OCI-LY7 (cell line): ENCODE results near the gene LRP8. TPM values are rescaled to one million over a fixed set of nuclear protein-coding genes. Genes with fewer than 3 reads are reported as not detected.

Experiments used
- BruUV-seq: library from RNA; stranded (reverse); fragments of 400-500 nt; replicated peaks from 2 replicates; lab custom pipeline; 2021; lab: Mats Ljungman, UMichigan
- CTCF ChIA-PET: fragments of 300-600 bp; sonication (Branson Sonifier 250); formaldehyde crosslinking; loops from one replicate; lab custom pipeline; 2022; ENCODE audit warnings: antibody characterized with exemption; ENCODE audit not compliant: unreplicated experiment; lab: Charles Lee
- POLR2A ChIA-PET: fragments of 300-600 bp; sonication (Branson Sonifier 250); formaldehyde crosslinking; loops from one replicate; lab custom pipeline; 2022; ENCODE audit warnings: antibody characterized with exemption; lab: Charles Lee
- DNase-seq: peaks from one replicate; pipeline ENCODE4 v3.0.0-alpha.2; 2015; ENCODE audit warnings: low spot score
- H2AFZ ChIP-seq: fragments of 200-600 bp; sonication (generic), shearing (Covaris generic); 2 replicates; pipeline ENCODE4 v1.6.1; 2014; ENCODE audit warnings: mild to moderate bottlenecking, antibody characterized with exemption, low read length, moderate library complexity
- H3K27ac ChIP-seq: fragments of 200-600 bp; sonication (generic); 2 replicates; pipeline ENCODE4 v1.5.1; 2014; ENCODE audit warnings: mixed run types, low read depth, mild to moderate bottlenecking, moderate library complexity, low read length, inconsistent platforms; ENCODE audit not compliant: poor library complexity, severe bottlenecking
- H3K36me3 ChIP-seq: fragments of 200-600 bp; sonication (generic); 2 replicates; pipeline ENCODE4 v1.6.1; 2014; ENCODE audit warnings: mild to moderate bottlenecking, antibody characterized with exemption, low read length, moderate library complexity, mixed read lengths; ENCODE audit not compliant: insufficient read depth
- H3K4me1 ChIP-seq: fragments of 200-600 bp; sonication (generic); 2 replicates; pipeline ENCODE4 v1.5.1; 2014; ENCODE audit warnings: mild to moderate bottlenecking, low read length; ENCODE audit not compliant: insufficient read depth, poor library complexity, severe bottlenecking
- H3K4me2 ChIP-seq: fragments of 200-600 bp; sonication (generic); 2 replicates; pipeline ENCODE4 v1.6.1; 2014; ENCODE audit warnings: mild to moderate bottlenecking, low read length
- H3K4me3 ChIP-seq: fragments of 200-600 bp; sonication (generic); 2 replicates; pipeline ENCODE4 v1.5.1; 2014; ENCODE audit warnings: mild to moderate bottlenecking, low read depth, low read length; ENCODE audit not compliant: poor library complexity, severe bottlenecking
- H3K79me2 ChIP-seq: fragments of 200-600 bp; sonication (generic); 2 replicates; pipeline ENCODE4 v1.6.1; 2016; ENCODE audit warnings: low read depth, mild to moderate bottlenecking, low read length, moderate library complexity, mixed read lengths; ENCODE audit not compliant: insufficient read depth
- H3K9me2 ChIP-seq: fragments of 200-600 bp; sonication (generic); 2 replicates; pipeline ENCODE4 v1.6.1; 2016; ENCODE audit warnings: mild to moderate bottlenecking, low read length, mixed read lengths; ENCODE audit not compliant: insufficient read depth
- H3K9me3 ChIP-seq: fragments of 200-600 bp; sonication (generic); 2 replicates; pipeline ENCODE4 v1.6.1; 2014; ENCODE audit warnings: mild to moderate bottlenecking, mixed run types, low read length, mixed read lengths
- H4K20me1 ChIP-seq: fragments of 200-600 bp; sonication (generic); 2 replicates; pipeline ENCODE4 v1.6.1; 2014; ENCODE audit warnings: mild to moderate bottlenecking, antibody characterized with exemption, low read length, moderate library complexity, mixed read lengths; ENCODE audit not compliant: insufficient read depth
- EZH2phosphoT487 ChIP-seq: fragments of 200-600 bp; sonication (generic); IDR thresholded peaks from 2 replicates; pipeline ENCODE4 v1.6.1; 2018; ENCODE audit warnings: low read depth, borderline replicate concordance, mild to moderate bottlenecking, mixed run types, antibody characterized with exemption, low read length, moderate library complexity, mixed read lengths
- intact Hi-C: fragments of 100-400 bp; cut with micrococcal nuclease; formaldehyde crosslinking; loops from one replicate; pipeline ENCODE4 v1.10.0; 2022; ENCODE audit not compliant: unreplicated experiment
- total RNA-seq, 2 experiments: library from RNA; depleted of rRNA in 1 of 2; stranded (reverse); fragments of >200 nt in 1 of 2; shearing (Covaris generic) in 1 of 2; gene quantifications; 2 replicates each; pipeline ENCODE4 v1.2.3, GENCODE V29; 2014 to 2022
- TF ChIP-seq, protein P1 (sequence below): fragments of 200-600 bp; sonication (generic); conservative IDR thresholded peaks from 2 replicates; pipeline ENCODE4 v1.5.1; 2014; ENCODE audit warnings: mild to moderate bottlenecking, antibody characterized with exemption, low read length, moderate library complexity, mixed read lengths

Gene LRP8
- total RNA-seq, 2 experiments from 2014 or later = 65.6 to 70.0 TPM

DNA sequence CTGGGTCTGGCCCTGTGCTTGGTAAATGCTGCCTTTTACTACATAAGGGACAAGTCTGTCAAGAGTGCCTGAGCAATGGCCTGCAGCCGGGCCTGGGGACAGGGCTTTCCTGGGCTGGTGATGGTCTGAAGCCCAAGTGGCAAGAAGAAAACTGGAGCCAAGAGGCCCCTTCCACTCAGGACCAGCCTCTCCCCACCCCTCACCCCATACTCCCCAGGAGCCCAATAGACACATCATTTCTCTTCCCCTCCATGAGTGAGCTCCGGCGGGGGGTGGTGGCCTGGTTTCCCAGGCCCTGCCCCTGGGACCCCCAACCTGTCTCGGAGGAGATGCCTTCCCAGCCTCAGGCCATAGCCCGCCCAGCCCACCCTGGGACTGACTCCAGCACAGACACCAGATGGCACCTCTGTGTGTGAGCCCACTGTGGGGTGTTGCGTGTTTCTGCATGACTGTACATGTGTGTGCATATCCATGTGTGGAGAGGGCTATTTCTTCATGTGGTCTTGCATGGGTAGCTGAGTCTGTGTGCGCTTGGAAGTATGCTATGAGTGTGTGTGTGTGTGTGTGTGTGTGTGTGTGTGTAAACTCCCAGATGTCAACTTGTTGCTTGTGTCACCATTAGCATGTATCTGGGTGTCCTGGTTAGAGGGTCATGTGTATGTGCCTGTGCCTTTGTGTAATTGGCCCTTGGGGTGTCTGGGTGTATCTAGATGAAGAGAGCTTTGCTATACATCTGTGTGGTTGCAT lies 14.3 kb upstream of the LRP8 start:
- no peak for TF ChIP-seq EZH2phosphoT487
- TF ChIP-seq, protein P1, sequence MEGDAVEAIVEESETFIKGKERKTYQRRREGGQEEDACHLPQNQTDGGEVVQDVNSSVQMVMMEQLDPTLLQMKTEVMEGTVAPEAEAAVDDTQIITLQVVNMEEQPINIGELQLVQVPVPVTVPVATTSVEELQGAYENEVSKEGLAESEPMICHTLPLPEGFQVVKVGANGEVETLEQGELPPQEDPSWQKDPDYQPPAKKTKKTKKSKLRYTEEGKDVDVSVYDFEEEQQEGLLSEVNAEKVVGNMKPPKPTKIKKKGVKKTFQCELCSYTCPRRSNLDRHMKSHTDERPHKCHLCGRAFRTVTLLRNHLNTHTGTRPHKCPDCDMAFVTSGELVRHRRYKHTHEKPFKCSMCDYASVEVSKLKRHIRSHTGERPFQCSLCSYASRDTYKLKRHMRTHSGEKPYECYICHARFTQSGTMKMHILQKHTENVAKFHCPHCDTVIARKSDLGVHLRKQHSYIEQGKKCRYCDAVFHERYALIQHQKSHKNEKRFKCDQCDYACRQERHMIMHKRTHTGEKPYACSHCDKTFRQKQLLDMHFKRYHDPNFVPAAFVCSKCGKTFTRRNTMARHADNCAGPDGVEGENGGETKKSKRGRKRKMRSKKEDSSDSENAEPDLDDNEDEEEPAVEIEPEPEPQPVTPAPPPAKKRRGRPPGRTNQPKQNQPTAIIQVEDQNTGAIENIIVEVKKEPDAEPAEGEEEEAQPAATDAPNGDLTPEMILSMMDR = no peak
- no peaks in the 10 kb centered on the region for H4K20me1 ChIP-seq
- no peaks in the 10 kb centered on the region for H3K9me3 ChIP-seq
- no peaks in the 10 kb centered on the region for H3K36me3 ChIP-seq
- DNase-seq = no peak
- no peaks in the 10 kb centered on the region for H3K79me2 ChIP-seq
- ChIA-PET POLR2A (no interaction called here), CTCF (interaction anchor here (0.6 kb wide), 1 partner anchor 16 kb away, joined by 3 read pairs; no protein-coding TSS in a partner anchor)
- no peak overlapping the region for H3K4me3 ChIP-seq
- H3K27ac ChIP-seq = no peak overlapping the region
- no peaks in the 10 kb centered on the region for H3K4me1 ChIP-seq
- H3K9me2 ChIP-seq = no peaks in the 10 kb centered on the region
- H3K4me2 ChIP-seq = no peak overlapping the region
- H2AFZ ChIP-seq = no peak overlapping the region
- BruUV-seq = no TSS peak
- intact Hi-C loops = no loop called here

DNA sequence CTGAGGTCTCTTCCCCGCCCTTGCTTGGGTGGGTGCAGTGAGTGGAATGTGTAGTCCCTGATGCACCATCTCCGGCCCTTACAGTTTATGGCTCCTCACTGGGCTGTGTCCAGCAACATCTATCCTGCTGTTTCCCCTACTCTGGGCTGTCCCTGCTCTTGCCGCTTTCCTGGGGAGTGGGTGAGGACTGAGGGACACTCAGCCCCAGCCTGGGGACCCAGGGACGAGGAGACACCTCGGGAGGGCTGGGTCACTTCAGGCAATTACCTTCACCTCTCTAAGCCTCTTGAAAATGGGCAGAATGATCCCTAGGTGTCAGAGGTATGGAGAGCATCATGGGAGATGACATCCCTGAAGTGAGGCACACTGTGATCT lies 13.6 kb upstream of the LRP8 start:
- CTCF ChIA-PET = no interaction called here
- TF ChIP-seq, protein P1 = no peak
- TF ChIP-seq EZH2phosphoT487 = no peak
- H3K79me2 ChIP-seq = no peaks in the 10 kb centered on the region
- intact Hi-C loops = no loop called here
- H3K9me3 ChIP-seq = no peaks in the 10 kb centered on the region
- POLR2A ChIA-PET = no interaction called here
- H3K4me3 ChIP-seq = no peak overlapping the region
- H4K20me1 ChIP-seq = no peaks in the 10 kb centered on the region
- no TSS peak for BruUV-seq
- no peak overlapping the region for H2AFZ ChIP-seq
- no peak overlapping the region for H3K4me2 ChIP-seq
- no peak for DNase-seq
- H3K36me3 ChIP-seq = no peaks in the 10 kb centered on the region
- H3K4me1 ChIP-seq = no peaks in the 10 kb centered on the region
- H3K27ac ChIP-seq = no peak overlapping the region
- H3K9me2 ChIP-seq = no peaks in the 10 kb centered on the region

DNA sequence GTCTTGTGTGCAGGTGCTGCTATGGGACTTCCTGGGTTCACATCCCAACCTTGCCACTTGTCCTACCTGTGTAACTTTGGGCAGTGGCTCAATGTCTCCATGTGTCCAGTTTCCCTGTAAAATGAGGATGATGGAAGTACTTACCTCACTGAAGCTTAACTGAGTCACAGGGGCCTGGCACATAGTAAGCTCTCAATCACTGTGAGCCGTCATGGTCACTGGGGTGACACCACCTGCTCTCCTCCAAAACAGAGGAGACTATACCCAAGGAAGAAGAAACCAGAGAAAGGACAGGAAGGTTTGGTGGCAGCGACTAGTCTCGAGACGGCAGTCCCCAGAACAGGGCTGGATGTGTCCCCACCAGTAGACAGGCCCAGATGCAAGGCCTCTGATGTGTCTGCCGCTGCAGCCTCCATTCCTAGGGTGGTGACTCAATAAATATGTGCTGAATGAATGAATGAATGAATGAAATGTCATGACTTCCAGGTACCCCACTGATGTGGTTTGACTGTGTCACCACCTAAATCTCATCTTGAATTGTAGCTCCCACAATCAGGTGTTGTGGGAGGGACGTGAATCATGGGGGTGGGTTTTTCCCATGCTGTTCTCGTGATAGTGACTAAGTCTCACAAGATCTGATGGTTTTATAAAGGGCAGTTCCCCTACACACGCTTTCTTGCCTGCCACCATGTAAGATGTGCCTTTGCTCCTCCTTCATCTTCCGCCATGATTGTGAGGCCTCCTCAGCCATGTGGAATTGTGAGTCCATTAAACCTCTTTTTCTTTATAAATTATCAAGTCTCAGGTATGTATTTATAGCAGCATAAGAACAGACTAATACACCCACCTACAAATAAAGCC lies 13.0 kb upstream of the LRP8 start:
- TF ChIP-seq, protein P1 = no peak
- H4K20me1 ChIP-seq = no peaks in the 10 kb centered on the region
- ChIA-PET CTCF (no interaction called here), POLR2A (no interaction called here)
- no peak overlapping the region for H3K4me3 ChIP-seq
- no peak overlapping the region for H3K27ac ChIP-seq
- intact Hi-C loops = no loop called here
- no peaks in the 10 kb centered on the region for H3K36me3 ChIP-seq
- no peak for DNase-seq
- H3K4me1 ChIP-seq = no peaks in the 10 kb centered on the region
- BruUV-seq = no TSS peak
- no peak overlapping the region for H3K4me2 ChIP-seq
- H3K79me2 ChIP-seq = no peaks in the 10 kb centered on the region
- H3K9me2 ChIP-seq = no peaks in the 10 kb centered on the region
- no peak overlapping the region for H2AFZ ChIP-seq
- H3K9me3 ChIP-seq = no peaks in the 10 kb centered on the region
